Smooth muscle cell (in vitro differentiated cells): ENCODE measurements around the gene WBP1L. TPM values are rescaled to one million over a fixed set of nuclear protein-coding genes. Genes with fewer than 3 reads are reported as not detected.

Source experiments
- DNase-seq: peaks from one replicate; lab custom pipeline; 2025; ENCODE audit not compliant: unreplicated experiment; lab: John Stamatoyannopoulos, UW
- H2AFZ ChIP-seq: fragments of 200-600 bp; sonication (generic); 2 replicates; pipeline ENCODE4 v1.6.0; 2016; ENCODE audit warnings: antibody characterized with exemption, low read depth, mild to moderate bottlenecking
- H3F3A ChIP-seq: fragments of 200-600 bp; sonication (generic); 2 replicates; pipeline ENCODE4 v1.6.0; 2017; ENCODE audit warnings: antibody characterized with exemption, low read depth
- H3K27ac ChIP-seq: fragments of 200-600 bp; sonication (generic); 2 replicates; pipeline ENCODE4 v1.5.1; 2016; ENCODE audit warnings: low read depth, mild to moderate bottlenecking
- H3K27me3 ChIP-seq: fragments of 200-600 bp; sonication (generic); 2 replicates; pipeline ENCODE4 v1.6.1; 2016; ENCODE audit warnings: low read depth, mild to moderate bottlenecking
- H3K36me3 ChIP-seq: fragments of 200-600 bp; sonication (generic); 2 replicates; pipeline ENCODE4 v1.5.1; 2016; ENCODE audit warnings: low read depth
- H3K4me1 ChIP-seq: fragments of 200-600 bp; sonication (generic); 2 replicates; pipeline ENCODE4 v1.5.1; 2016; ENCODE audit warnings: low read depth
- H3K4me2 ChIP-seq: fragments of 200-600 bp; sonication (generic); 2 replicates; pipeline ENCODE4 v1.6.0; 2016; ENCODE audit warnings: mild to moderate bottlenecking
- H3K4me3 ChIP-seq: fragments of 200-600 bp; sonication (generic); 2 replicates; pipeline ENCODE4 v1.5.1; 2016; ENCODE audit warnings: mild to moderate bottlenecking
- H3K79me2 ChIP-seq: fragments of 200-600 bp; sonication (generic); 2 replicates; pipeline ENCODE4 v1.6.0; 2016; ENCODE audit warnings: low read depth, mild to moderate bottlenecking
- H3K9ac ChIP-seq: fragments of 200-600 bp; sonication (generic); 2 replicates; pipeline ENCODE4 v1.6.0; 2016; ENCODE audit warnings: low read depth
- H3K9me3 ChIP-seq: fragments of 200-600 bp; sonication (generic); replicated peaks from 2 replicates; pipeline ENCODE4 v1.5.1; 2016; ENCODE audit warnings: low read depth
- H4K20me1 ChIP-seq: fragments of 200-600 bp; sonication (generic); 2 replicates; pipeline ENCODE4 v1.6.0; 2016; ENCODE audit warnings: low read depth
- CTCF ChIP-seq: fragments of 200-600 bp; sonication (generic); IDR thresholded peaks from 2 replicates; pipeline ENCODE4 v1.5.1; 2017; ENCODE audit warnings: borderline replicate concordance, mild to moderate bottlenecking, antibody characterized with exemption; ENCODE audit not compliant: insufficient read depth, poor library complexity, severe bottlenecking
- WGBS: methylation state at CpG from one replicate; pipeline ENCODE4 v1.1.7; 2016; ENCODE audit warnings: low lambda C conversion rate; 5-methylcytosine and 5-hydroxymethylcytosine counted together
- polyA plus RNA-seq: library from polyadenylated mRNA; unstranded; fragments of >200 nt; fragmentation: Nextera tagmentation; extraction: Ambion mirVana; gene quantifications from 2 replicates; pipeline ENCODE4 v1.2.1, GENCODE V29; 2016
- total RNA-seq: library from RNA; depleted of rRNA; stranded (reverse); fragments of >200 nt; gene quantifications from 2 replicates; pipeline ENCODE4 v1.2.3, GENCODE V29; 2014

Gene WBP1L
- total and polyA plus RNA-seq, 2 experiments from 2014 or later, result 18.0 to 45.3 TPM

GRCh38 chr10:102779680-102780526 lies 36.2 kb downstream of the WBP1L start:
- no peak for TF ChIP-seq CTCF
- DNase-seq, result no peak
- Histone ChIP-seq H3K4me2 (peak overlapping the region; percentile 88), H3K27me3 (no peaks in the 10 kb centered on the region), H3K4me1 (peaks cover 63% of the 10 kb centered on the region), H3K9ac (peak overlapping the region; percentile 10), H3K9me3 (no peaks in the 10 kb centered on the region), H3K36me3 (no peaks in the 10 kb centered on the region), H3K27ac (peak overlapping the region; percentile 99), H3F3A (peaks cover 48% of the 10 kb centered on the region), H3K4me3 (no peak overlapping the region), H2AFZ (no peak overlapping the region), H4K20me1 (peaks cover 67% of the 10 kb centered on the region), H3K79me2 (peaks cover 13% of the 10 kb centered on the region)
- 37% methylated on average over 10 of the region's 10 CpGs for WGBS

- no peak for TF ChIP-seq CTCF
- H3K27me3 ChIP-seq, result no peaks in the 10 kb centered on the region
- H3K4me1 ChIP-seq, result peaks cover 58% of the 10 kb centered on the region
- H3F3A ChIP-seq, result peaks cover 48% of the 10 kb centered on the region
- H3K9me3 ChIP-seq, result no peaks in the 10 kb centered on the region
- WGBS, result 94% methylated on average over 1 of the region's 1 CpG
- peaks cover 19% of the 10 kb centered on the region for H3K79me2 ChIP-seq
- H3K4me3 ChIP-seq, result no peak overlapping the region
- peaks cover 73% of the 10 kb centered on the region for H4K20me1 ChIP-seq
- H3K27ac ChIP-seq, result no peak overlapping the region
- no peak overlapping the region for H3K9ac ChIP-seq
- no peaks in the 10 kb centered on the region for H3K36me3 ChIP-seq
- no peak for DNase-seq
- no peak overlapping the region for H3K4me2 ChIP-seq
- no peak overlapping the region for H2AFZ ChIP-seq
These were observed 36.7 kb downstream of the WBP1L start for GRCh38 chr10:102780527-102780808.

GRCh38 chr10:102781090-102781920 lies 37.6 kb downstream of the WBP1L start:
- no peak for DNase-seq
- Histone ChIP-seq H3K4me1 (peaks cover 50% of the 10 kb centered on the region), H3K4me2 (peak overlapping the region; percentile 6), H3K27me3 (no peaks in the 10 kb centered on the region), H3F3A (peaks cover 45% of the 10 kb centered on the region), H3K9ac (no peak overlapping the region), H3K27ac (peak overlapping the region; percentile 13), H3K36me3 (no peaks in the 10 kb centered on the region), H3K9me3 (no peaks in the 10 kb centered on the region), H4K20me1 (peaks cover 81% of the 10 kb centered on the region), H2AFZ (no peak overlapping the region), H3K79me2 (peaks cover 27% of the 10 kb centered on the region), H3K4me3 (no peak overlapping the region)
- WGBS, result 46% methylated on average over 8 of the region's 8 CpGs
- TF ChIP-seq CTCF, result no peak
